DMS53 treated with DMSO at 0.1 percent for 48 hours (cell line): ENCODE measurements around the gene SLC39A1.

ENCODE experiments used
- DNase-seq: peaks from one replicate; lab custom pipeline; 2025; ENCODE audit not compliant: unreplicated experiment; lab: John Stamatoyannopoulos, UW

Gene SLC39A1

DNA sequence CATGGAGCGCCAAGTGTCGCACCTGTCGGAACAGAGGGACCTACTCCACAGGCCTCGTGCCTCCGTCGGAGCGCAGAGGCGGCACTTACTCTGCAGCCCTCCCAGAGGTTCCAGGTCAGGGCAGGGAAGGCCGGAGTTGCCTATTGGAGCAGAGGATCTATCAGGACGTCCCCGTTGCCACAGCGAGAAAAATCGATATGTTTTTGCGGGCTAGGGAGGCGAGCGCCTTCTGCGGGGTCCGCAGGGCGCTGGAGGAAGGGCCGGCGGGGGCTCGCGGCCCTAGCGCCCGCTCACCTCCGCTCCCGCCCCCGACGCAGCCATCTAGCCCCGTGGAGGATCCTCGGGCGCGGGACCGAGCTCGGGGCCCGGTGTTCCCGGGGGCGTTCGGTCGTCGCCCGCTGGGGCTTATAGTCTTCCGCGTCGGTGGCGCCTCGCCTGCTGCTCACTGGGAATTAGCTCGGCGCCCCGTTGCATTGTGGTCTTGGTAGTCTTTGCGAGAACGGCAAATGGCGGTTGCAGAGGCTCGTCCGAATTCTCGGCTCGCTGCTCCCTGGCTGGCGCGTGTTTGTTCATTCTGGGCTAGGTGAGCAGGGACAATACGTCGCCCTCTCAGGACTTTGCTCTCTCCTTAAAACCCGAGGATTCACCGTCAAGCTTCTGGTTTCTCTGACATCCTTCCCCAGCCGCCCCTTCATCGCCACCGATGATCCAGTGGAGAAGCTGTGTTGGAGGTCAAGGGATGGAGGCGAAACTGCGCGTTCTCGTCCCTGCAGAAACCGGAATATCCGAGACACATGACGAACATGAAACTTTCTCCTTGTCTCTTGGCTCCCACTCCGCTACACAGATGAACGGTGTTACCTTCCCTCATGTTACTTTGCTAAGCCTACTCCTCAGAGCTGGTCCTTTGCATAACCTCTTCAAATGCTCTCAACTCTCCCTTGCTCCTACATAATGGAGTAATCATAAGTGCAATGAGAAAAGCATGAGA lies 14.2 kb upstream of the SLC39A1 start, which contains the start of gene JTB:
Gene JTB (minus strand): TSS at position 425 of the 991 bp plus-strand sequence. CDS start 422 bp downstream, at position 3.
- peak; percentile 57 for DNase-seq

DNA sequence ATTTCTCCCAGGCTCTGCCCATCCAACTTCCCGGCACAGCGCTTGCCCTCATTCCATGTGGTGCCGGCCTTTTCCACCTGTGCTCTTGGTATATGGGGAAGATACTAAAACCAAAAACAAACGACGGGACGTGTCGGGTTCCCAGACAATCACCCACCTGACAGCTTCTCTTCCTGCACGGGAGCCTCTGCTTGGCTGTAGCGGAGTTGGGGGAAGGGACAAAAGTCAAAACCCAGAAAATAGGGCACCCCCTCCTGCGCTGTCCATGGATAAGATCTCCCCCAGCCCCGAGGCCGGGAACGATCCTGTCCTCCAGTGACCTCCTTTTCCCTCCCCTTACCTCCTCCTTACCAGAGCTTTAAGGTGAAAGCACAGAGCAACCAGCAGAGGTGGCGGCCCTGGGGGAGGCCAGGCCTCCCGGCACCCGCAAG lies 13.5 kb upstream of the SLC39A1 start:
- no peak for DNase-seq

DNA sequence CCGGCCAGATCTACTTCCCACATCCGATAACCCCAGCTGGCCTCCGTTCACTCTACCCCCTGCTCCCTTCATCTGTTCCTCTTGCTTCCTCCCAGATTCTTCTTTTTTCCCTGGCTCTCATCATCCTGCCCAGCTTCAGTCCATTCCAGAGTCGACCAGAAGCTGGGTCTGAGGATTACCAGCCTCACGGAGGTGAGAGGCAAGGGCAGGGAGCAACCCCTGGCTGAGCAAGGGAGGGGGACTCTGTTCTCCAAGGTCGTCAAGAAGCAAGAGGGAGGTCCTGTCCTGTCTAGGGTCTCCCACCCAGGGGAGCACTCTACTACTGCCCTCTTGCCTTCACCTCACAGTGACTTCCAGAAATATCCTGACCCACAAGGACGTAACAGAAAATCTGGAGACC lies 10.2 kb upstream of the SLC39A1 start:
- no peak for DNase-seq

DNA sequence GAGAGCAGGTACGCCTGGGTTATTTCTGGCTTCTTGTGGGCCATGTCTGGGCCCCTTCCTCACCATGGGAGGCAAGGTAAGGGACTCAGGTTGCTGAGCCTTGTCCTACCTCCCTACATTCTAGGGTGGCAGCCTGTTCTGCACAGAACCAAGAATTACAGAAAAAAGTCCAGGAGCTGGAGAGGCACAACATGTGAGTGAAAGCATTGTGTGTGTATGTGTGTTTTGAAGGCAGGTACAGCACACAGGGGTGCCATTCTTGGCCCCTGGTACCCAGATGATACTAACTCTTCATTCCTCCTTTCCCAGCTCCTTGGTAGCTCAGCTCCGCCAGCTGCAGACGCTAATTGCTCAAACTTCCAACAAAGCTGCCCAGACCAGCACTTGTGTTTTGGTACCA lies 9.7 kb upstream of the SLC39A1 start:
- no peak for DNase-seq

DNA sequence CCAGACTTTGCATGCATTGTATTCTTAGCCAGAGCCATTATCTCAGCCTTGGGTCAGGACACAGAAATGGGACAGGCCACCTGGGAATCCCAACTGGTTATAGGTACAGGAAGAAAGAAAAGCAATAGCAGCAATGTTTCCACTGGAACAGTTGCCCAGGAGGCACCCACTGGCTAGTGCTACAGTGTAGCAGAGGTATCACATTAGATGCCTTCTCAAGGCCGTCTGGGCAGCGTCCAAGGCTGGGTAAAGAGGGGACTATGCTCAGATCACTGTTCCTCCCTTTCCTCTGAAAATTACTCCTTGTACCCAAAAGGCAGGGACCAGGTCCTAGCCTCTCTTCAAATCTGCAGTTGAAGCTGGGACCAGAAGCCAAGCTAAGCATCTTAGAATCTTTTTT lies 7.0 kb upstream of the SLC39A1 start:
- DNase-seq, result no peak

DNA sequence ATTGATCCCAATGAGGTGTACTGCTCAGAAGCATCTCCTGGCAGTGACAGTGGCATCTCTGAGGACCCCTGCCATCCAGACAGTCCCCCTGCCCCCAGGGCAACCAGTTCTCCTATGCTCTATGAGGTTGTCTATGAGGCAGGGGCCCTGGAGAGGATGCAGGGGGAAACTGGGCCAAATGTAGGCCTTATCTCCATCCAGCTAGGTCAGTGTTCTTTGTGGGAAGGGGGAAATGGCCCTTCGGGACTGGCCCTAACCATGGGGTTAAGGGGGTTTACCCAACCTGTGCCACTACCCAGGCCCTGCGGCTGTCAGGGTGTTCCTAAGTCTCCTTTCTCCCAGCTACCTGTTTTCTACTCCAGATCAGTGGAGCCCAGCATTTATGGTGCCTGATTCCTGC lies 5.6 kb upstream of the SLC39A1 start:
- no peak for DNase-seq

DNA sequence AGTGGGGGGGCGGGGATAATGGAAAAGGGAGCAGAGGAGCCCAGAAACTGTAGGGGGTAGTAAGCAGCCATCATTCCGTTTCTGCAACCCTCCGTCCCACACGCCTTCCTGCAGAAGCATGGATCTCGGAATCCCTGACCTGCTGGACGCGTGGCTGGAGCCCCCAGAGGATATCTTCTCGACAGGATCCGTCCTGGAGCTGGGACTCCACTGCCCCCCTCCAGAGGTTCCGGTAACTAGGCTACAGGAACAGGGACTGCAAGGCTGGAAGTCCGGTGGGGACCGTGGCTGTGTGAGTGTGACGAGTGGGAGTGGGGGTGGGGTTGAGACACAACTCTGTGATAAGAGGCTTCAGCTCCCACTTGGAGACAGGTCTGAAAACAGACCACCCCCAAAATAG lies 5.1 kb upstream of the SLC39A1 start:
- no peak for DNase-seq

DNA sequence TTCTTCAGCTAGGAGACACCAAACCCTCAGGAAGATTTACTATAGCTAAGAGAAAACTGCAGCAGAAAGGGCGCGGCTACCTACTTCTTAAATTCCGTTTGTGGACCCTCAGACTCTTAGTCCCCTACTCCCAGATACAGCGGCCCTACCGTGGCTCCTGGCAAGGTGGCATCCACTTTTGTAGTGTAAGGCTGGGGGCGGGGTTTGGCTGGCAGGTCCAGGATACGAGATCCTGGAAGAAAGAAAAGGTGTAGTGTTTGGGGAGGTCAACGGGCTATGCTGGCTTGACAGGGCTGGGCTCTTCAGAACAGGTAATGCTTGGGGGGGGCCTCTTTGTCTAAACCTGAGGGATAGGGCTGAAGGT lies 4.6 kb upstream of the SLC39A1 start:
- DNase-seq, result peak; percentile 43

DNA sequence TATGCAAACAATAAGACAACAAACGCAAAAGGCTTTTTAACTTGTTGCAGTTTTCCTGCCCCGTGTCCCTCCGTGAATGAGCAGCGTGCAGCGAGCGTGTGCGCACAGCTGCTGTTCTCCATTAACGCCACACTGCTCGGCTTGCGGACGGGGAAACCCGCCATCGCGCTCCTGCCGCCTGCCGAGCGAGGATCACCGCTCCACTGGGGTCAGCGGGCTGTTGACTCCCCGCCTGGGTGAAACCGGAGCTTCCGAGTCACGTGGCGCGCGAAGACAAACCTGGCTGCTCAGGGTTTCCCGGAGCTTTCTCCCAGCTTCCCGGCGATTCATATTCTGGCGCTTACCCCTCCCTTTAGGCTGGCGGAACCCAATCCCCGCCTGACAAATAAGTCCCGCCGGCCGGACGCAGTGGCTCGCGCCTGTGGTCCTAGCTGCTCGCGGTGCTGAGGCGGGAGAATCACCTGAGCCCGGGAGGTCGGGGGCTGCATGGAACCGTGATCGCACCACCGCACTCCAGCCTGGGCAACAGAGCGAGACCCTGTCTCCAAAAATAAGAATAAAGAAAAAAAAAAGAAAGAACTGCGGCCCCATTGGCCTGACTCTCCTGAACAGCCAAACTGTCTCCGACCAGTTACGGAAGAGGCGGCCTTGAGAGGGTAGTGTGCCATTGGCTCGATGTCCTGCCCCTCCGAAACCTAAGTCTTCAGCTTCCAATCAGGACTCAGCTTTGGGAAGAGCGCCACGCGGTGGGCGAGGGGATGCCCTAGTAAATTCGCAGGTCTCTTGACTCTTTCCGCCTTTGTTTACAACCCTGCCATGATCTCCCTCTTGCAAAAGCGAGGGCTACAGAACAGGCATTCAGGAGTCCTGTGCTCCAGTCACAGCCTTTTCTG lies 4.0 kb upstream of the SLC39A1 start, which contains the start of gene CREB3L4:
Gene CREB3L4 (plus strand): TSS at position 796 of the 893 bp plus-strand sequence. CDS start 624 bp downstream, outside the sequence.
- peak; percentile 96 for DNase-seq

DNA sequence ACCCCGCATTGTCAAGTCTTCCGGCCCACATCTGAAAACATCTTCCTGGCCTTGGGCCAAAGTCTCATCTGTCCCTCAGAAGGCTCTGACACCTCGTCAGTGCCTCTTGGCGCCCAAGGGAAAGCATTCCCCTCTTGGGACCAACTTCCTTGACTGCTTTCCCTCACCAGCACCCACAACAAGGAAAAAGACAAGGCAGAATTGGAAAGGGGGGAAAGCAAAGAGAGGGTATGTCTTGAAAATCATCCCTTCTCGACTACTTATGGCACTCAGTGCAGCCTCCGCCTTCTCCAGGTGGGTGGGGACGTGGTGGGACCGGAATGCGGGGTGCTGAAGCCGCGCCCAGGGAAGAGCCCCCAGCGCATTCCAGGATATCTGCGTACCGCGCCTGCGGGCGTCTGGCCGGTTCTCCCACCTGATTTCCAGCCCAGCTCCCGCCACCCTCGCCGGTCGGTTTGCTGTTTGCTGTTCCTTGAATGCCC lies 554 bp upstream of the SLC39A1 start:
- DNase-seq, result no peak

DNA sequence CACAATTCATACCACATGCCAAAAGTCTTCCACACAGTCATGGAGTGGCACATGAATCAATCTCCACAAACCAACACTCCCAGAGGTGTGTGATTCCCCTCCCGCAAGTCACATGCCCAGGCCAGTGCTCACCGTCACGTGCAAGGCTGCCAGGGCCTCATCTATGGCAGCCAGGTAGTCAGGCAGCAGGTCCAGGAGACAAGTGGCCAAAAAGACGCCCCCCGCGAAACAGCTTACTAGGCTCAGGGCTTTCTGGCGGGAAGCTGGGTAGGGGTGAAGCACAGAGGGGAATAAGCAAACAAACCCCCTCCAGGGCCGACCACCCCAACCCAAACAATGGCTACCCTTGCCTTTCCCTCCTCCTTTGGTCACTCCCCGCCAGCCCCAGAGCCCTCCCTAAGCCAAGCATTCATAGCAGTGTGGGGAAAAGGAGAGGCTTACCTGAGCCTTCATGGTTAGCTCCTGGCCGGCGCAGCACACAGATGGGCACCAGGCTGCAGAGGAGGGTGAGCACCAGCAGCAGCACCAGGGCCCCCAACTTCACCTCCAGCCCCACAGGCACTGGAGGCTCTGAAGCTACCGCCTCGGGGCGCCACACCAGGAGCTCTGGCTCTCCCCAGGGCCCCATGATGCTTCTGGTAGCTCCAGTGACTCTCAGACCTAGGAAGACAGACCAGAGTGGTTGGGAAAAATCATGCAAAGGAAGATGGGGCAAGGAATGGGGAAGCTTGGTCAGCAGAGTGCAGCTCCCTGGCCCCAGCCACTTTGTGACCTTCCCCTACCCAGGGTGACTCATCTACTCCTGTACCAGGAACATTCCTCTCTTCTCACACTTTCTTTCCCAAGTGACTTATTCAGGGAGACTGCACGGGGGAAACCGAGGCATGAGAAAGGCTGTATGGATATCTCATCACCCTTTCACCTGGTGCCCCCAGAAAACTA lies 978 bp downstream of the SLC39A1 start:
- DNase-seq, result peak; percentile 16

DNA sequence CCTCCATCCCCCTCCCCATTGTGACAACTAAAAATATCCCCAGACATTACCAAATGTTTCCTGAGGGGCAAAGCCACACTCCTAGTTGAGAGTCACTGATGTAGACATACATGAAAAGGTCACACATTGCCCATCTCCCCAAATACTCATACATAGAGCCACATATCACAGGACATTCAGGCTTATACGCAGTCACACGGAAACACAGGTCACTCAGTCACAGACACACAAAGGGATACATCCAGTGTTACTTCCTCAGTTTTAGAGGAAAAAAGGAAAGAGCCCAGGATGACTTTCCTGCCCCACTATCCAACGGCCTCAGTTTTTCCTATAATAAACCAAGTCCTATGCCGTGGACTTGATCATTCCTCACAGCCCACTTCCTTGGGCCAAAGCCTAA lies 1.9 kb downstream of the SLC39A1 start:
- no peak for DNase-seq

DNA sequence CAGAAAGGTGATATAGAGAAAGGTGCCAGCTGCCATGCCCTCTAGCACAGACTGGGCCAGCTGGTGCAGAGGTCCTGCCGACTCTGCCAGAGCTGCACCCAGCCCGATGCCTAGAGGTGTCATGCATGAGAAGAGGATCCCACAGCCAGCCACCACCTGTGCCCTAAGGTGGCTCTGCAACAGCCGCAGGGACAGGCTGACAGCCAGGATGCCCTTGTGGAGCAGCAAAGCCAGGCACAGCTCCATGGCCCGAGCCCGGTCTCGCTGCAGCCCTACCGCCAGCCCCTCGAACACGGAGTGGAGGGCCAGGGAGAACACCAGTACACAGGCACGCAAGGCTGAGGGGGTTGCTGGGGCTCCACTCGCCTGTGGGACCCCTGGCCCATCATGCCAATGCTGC lies 3.1 kb downstream of the SLC39A1 start:
- no peak for DNase-seq

DNA sequence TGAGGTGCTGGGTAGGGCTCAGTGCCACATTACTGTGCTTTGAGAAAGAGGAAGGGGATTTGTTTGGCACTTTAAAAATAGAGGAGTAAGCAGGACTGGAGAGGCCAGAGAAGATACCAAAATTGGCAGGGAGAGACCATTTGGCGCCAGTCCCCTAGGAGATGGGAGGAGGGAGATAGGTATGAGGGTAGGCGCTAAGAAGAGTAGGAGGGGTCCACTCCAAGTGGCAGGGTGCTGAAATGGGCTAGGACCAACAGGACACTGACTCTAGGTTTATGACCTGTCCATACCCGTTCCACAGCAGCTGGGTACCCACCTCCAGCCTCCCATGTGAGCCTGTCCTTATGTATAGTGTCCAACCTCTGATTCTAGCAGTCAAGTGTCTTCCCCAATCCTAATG lies 3.9 kb downstream of the SLC39A1 start:
- no peak for DNase-seq

DNA sequence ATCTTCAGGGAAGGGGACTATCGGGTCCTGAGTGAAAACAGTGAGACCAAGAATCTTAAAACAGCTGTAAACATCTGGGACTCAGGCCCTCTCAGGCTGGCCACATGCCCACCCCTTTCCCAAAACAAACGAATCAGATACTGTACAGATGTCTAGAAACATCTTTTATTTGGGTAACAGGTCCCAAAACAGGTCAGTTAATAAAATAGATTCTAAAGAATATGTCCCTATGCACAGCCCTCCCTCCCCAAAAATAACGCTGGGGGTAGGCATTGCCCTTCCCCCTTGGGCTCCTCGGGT lies 4.4 kb downstream of the SLC39A1 start:
- DNase-seq, result no peak

DNA sequence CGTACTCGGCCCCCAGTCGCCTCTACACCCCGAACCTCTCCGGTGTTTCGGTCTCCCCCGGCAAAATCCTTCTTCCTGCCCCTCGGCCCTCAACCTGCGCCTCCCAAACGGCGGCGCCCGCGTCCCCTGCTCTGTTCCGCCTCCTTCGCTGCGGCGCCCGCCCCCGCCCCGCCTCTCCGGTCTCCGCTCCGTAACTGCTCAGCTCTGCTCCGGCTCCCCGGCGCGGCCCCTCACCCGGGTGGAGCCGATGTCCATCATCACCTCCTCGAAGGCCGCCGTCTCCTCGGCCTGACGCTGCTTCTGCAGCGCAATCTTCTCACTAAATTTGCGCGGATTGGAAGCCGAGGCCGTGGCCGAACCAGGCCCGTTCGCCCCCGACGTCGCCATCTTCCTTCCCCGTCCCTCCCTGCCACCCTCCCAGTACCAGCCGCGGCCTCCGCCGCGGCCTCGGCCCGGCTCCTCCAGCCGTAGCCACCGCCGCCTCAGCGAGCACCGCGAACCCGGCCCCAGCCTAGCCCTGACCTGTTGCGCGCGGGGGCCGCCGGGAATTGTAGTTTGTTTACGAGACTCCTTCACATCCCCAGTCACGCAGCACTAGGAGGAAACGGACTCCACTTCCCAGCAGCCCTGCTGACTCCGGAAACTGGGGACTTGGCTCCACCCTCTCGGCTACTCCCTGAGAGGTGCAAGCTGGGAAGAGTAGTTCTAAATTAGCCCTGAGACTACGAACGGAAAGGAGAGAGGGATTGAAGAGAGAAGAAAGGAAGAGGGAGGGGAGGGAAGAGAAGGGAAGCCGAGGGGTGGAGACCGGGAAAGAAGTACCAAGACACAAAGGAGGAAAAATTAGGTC lies 5.0 kb downstream of the SLC39A1 start, which contains the start of gene CRTC2:
Gene CRTC2 (minus strand): TSS at position 502 of the 850 bp plus-strand sequence. CDS start 115 bp downstream, at position 387.
- DNase-seq, result peak; percentile 98

DNA sequence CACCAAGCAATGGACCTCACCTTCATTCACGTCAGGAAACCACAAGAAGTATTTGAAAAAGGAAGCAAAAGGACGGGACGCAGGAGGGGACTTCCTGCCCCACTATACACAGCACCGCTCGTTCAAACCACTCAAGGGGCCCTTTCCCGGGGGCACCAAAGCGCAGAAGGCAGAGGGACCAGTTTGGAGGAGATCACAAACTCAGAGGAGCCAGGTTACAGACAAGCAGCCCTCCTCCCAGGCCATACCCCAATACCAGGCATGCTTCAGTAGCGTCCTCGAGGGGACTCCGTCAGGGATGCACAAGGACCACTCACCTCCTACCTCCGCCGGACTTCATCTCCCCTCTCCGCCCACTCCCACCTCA lies 5.6 kb downstream of the SLC39A1 start:
- DNase-seq, result no peak

DNA sequence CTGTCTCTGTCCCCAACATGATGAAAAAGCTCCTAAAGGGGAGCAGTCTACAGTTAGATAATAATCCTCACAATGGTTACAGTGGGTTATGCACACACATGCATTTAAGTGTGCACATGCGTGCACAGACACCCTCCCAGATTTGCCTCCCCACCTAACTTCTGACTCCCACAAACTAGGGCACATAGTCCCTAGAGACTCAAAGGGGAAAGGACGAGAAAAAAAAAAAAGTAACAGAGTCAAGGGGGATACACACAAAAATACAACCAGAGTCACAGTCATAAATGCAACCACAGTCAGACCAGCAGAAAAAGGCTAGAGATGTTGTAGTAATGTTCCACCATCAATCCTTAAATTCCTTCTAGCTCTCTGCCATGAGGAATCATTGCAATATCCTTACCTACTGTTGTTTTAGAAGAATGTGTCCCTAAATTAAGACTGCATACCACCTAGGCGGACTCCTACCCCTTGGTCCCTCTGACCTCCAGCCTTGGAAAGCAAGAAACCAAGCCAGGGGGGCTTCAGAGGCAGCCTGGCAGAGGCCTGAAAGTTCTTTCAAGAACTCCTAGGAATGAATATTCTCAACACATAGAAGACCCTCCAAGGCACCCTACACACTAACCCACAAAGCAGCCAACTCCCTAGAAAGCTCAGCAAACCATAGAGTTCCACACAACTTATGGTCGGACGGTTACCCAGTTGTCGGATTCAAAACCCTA lies 6.2 kb downstream of the SLC39A1 start:
- DNase-seq, result no peak

DNA sequence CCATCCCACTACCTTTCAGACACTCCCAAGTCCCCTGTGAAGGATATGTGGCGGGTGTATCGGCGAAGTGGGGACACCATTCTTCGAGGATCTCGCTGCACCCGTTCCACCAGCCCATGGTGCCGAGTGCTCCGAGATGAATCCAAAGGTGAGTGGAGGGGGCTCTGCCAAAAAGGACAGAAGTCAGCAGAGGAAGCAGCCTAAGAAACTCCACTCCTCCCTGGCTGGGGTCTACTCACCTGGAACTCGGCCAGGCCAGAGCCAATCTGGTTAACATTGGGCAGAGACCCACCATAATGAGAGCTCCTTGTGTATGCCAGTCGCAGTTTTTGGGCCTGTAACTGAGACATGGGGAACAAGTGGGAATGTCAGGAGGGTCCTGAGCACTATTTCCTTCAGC lies 8.5 kb downstream of the SLC39A1 start:
- DNase-seq, result no peak
